Measurements from ENCODE around the gene ADAMTS1. TPM values are rescaled to one million over a fixed set of nuclear protein-coding genes. Genes with fewer than 3 reads are reported as not detected.
"Not testable (repeated sequence)": the region's sequence is repeated elsewhere in the genome, so short reads cannot be mapped to it uniquely, and the experiment has no call there.

Gene ADAMTS1
- total and polyA plus RNA-seq, 2 donors from 2014 or later = 16.0 to 343 TPM

GRCh38 chr21:26865857-26866256 is 20.6 kb upstream of the ADAMTS1 start:
- Histone ChIP-seq H3K4me3 (ENCODE audit: low read length in 3 of 3) (no peak overlapping the region), H3K27ac (ENCODE audit: low read depth in 2 of 2, low read length in 2 of 2) (no peak overlapping the region)
- no peak for DNase-seq

GRCh38 chr21:26856871-26857350 is 11.7 kb upstream of the ADAMTS1 start:
- not testable (repeated sequence) for H3K9ac ChIP-seq (ENCODE audit: low read length in 3 of 3); DNase-seq; H3K9me3 ChIP-seq (ENCODE audit: control insufficient read depth in 2 of 3, insufficient read depth in 1 of 3, low read length in 3 of 3); H3K4me1 ChIP-seq (ENCODE audit: control insufficient read depth in 2 of 3, insufficient read depth in 2 of 3, low read depth in 1 of 3, low read length in 3 of 3); H3K27me3 ChIP-seq (ENCODE audit: control insufficient read depth, insufficient read depth, low read length); H3K36me3 ChIP-seq (ENCODE audit: control insufficient read depth in 2 of 3, insufficient read depth in 3 of 3, low read length in 3 of 3); H3K27ac ChIP-seq (ENCODE audit: low read depth in 2 of 2, low read length in 2 of 2); H3K4me3 ChIP-seq (ENCODE audit: low read length in 3 of 3); FAIRE-seq
- intact Hi-C loops (cut with DNase I) = loop anchor here (10.0 kb wide), 1 partner anchor 948 kb away; no protein-coding TSS in a partner anchor

More at GRCh38 chr21:26865857-26866256, 20.6 kb upstream of the ADAMTS1 start:
- Histone ChIP-seq H3K36me3 (ENCODE audit: control insufficient read depth in 2 of 3, insufficient read depth in 3 of 3, low read length in 3 of 3) (no peaks in the 10 kb centered on the region), H3K27me3 (ENCODE audit: control insufficient read depth, insufficient read depth, low read length) (no peaks in the 10 kb centered on the region), H3K9ac (ENCODE audit: low read length in 3 of 3) (no peak overlapping the region), H3K9me3 (ENCODE audit: control insufficient read depth in 2 of 3, insufficient read depth in 1 of 3, low read length in 3 of 3) (peaks cover 0 to 2% (median 0%) of the 10 kb centered on the region in 3 donors), H3K4me1 (ENCODE audit: control insufficient read depth in 2 of 3, insufficient read depth in 2 of 3, low read depth in 1 of 3, low read length in 3 of 3) (no peaks in the 10 kb centered on the region)
- TF ChIP-seq CTCF (IDR thresholded peaks at IDR 0.05; ENCODE audit: borderline replicate concordance, extremely low read depth, insufficient read depth) = no peak
- FAIRE-seq = no peak
- intact Hi-C loops (cut with DNase I) = no loop called here

GRCh38 chr21:26854695-26855094 is 9.5 kb upstream of the ADAMTS1 start:
- H3K27ac ChIP-seq (ENCODE audit: low read depth in 2 of 2, low read length in 2 of 2); H3K9me3 ChIP-seq (ENCODE audit: control insufficient read depth in 2 of 3, insufficient read depth in 1 of 3, low read length in 3 of 3); H3K4me1 ChIP-seq (ENCODE audit: control insufficient read depth in 2 of 3, insufficient read depth in 2 of 3, low read depth in 1 of 3, low read length in 3 of 3); H3K4me3 ChIP-seq (ENCODE audit: low read length in 3 of 3); DNase-seq; FAIRE-seq; H3K36me3 ChIP-seq (ENCODE audit: control insufficient read depth in 2 of 3, insufficient read depth in 3 of 3, low read length in 3 of 3); H3K27me3 ChIP-seq (ENCODE audit: control insufficient read depth, insufficient read depth, low read length); H3K9ac ChIP-seq (ENCODE audit: low read length in 3 of 3): not testable (repeated sequence)
- intact Hi-C loops (cut with DNase I) = loop anchor here (5.0 to 10.0 kb wide), 2 partner anchors 848 to 950 kb away; no protein-coding TSS in a partner anchor

- no peaks in the 10 kb centered on the region for H3K27me3 ChIP-seq (ENCODE audit: control insufficient read depth, insufficient read depth, low read length)
- H3K27ac ChIP-seq (ENCODE audit: low read depth in 2 of 2, low read length in 2 of 2) = no peak overlapping the region
- TF ChIP-seq CTCF (IDR thresholded peaks at IDR 0.05; ENCODE audit: borderline replicate concordance, extremely low read depth, insufficient read depth) = no peak
- intact Hi-C loops (cut with DNase I) = loop anchor here (5.0 to 10.0 kb wide), 2 partner anchors 850 to 952 kb away; no protein-coding TSS in a partner anchor
- no peak overlapping the region for H3K9ac ChIP-seq (ENCODE audit: low read length in 3 of 3)
- peaks cover 0 to 3% (median 0%) of the 10 kb centered on the region in 3 donors for H3K4me1 ChIP-seq (ENCODE audit: control insufficient read depth in 2 of 3, insufficient read depth in 2 of 3, low read depth in 1 of 3, low read length in 3 of 3)
- DNase-seq (no peak), FAIRE-seq (no peak)
- no peaks in the 10 kb centered on the region for H3K9me3 ChIP-seq (ENCODE audit: control insufficient read depth in 2 of 3, insufficient read depth in 1 of 3, low read length in 3 of 3)
- no peak overlapping the region for H3K4me3 ChIP-seq (ENCODE audit: low read length in 3 of 3)
- no peaks in the 10 kb centered on the region for H3K36me3 ChIP-seq (ENCODE audit: control insufficient read depth in 2 of 3, insufficient read depth in 3 of 3, low read length in 3 of 3)
Measured at GRCh38 chr21:26852423-26852822, 7.2 kb upstream of the ADAMTS1 start.

Data from kidney (tissue), 14 donors.